ENCODE data around the gene ITSN2. TPM values are rescaled to one million over a fixed set of nuclear protein-coding genes. Genes with fewer than 3 reads are reported as not detected.

Gene ITSN2
- total RNA-seq, 6 experiments from 2014 or later, result 22.6 to 34.1 (median 28.9) TPM

DNA sequence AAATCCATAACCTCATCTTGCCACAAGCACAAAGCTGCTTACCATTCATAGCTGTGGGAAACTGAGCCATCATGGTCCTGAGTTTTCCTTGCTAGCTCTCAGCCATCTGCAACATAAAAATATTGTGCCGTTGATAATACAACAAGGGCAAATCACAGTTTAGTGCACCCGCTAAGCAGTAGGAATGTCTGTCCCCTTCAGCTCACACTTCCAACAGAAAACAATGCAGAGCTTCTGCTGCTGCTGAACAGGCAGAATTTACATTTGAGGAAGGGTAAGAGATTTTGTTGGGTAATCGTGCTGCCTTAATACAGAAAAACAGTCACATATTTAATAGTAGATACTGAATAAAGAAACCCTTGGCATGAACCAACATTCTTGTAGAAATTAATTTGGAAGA is 32.3 kb downstream of the ITSN2 start:
- WGBS (ENCODE audit: insufficient coverage, low coverage, low lambda C conversion rate, missing lambda C conversion rate), result 38% methylated on average over 3 of the region's 3 CpGs

DNA sequence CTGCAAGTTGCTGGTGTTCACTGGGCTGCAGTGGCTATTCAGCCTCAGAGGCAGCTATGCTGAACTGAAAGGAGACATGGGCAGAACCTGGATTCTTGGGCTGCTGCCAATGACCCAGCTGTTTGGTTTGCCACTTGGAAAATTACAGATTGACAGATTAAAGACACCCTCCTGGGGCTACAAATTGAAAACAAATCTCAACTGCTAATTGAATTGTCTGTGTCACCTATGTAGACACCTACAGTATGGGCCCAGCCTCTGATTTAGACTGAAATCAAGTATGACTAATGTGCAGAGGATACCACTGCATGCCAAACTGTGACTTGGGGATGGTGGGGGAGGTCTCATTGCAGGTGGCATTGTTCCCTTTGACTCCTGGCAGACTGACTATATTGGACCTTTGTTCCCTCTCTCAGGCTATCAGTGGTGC is 42.8 kb downstream of the ITSN2 start:
- H3K27ac ChIP-seq, result no peak overlapping the region
- no peak for TF ChIP-seq POLR2A (IDR thresholded peaks at IDR 0.05)
- TF ChIP-seq, protein P1, sequence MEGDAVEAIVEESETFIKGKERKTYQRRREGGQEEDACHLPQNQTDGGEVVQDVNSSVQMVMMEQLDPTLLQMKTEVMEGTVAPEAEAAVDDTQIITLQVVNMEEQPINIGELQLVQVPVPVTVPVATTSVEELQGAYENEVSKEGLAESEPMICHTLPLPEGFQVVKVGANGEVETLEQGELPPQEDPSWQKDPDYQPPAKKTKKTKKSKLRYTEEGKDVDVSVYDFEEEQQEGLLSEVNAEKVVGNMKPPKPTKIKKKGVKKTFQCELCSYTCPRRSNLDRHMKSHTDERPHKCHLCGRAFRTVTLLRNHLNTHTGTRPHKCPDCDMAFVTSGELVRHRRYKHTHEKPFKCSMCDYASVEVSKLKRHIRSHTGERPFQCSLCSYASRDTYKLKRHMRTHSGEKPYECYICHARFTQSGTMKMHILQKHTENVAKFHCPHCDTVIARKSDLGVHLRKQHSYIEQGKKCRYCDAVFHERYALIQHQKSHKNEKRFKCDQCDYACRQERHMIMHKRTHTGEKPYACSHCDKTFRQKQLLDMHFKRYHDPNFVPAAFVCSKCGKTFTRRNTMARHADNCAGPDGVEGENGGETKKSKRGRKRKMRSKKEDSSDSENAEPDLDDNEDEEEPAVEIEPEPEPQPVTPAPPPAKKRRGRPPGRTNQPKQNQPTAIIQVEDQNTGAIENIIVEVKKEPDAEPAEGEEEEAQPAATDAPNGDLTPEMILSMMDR (IDR thresholded peaks at IDR 0.05), result no peak
- H3K36me3 ChIP-seq, result no peaks in the 10 kb centered on the region
- ATAC-seq (peak; percentile 88 to 94 (median 90)), DNase-seq (peak; percentile 36 to 79 (median 73))
- no peaks in the 10 kb centered on the region for H3K27me3 ChIP-seq
- intact Hi-C loops (cut with DNase I), result no loop called here
- no peak overlapping the region for H3K4me3 ChIP-seq
- peaks cover 0 to 9% (median 4%) of the 10 kb centered on the region in 4 donors for H3K4me1 ChIP-seq
- no peaks in the 10 kb centered on the region for H3K9me3 ChIP-seq

More for the DNA sequence above, 32.3 kb downstream of the ITSN2 start:
- no peaks in the 10 kb centered on the region for H3K36me3 ChIP-seq
- TF ChIP-seq, protein P1 (IDR thresholded peaks at IDR 0.05), result no peak
- TF ChIP-seq POLR2A (IDR thresholded peaks at IDR 0.05), result no peak
- H3K4me3 ChIP-seq, result no peak overlapping the region
- no peaks in the 10 kb centered on the region for H3K9me3 ChIP-seq
- DNase-seq (no peak), ATAC-seq (peak in 2 of 4 donors; percentile 47 to 67)
- intact Hi-C loops (cut with DNase I), result no loop called here
- H3K27me3 ChIP-seq, result no peaks in the 10 kb centered on the region
- peaks cover 0 to 7% (median 0%) of the 10 kb centered on the region in 4 donors for H3K4me1 ChIP-seq
- no peak overlapping the region for H3K27ac ChIP-seq

DNA sequence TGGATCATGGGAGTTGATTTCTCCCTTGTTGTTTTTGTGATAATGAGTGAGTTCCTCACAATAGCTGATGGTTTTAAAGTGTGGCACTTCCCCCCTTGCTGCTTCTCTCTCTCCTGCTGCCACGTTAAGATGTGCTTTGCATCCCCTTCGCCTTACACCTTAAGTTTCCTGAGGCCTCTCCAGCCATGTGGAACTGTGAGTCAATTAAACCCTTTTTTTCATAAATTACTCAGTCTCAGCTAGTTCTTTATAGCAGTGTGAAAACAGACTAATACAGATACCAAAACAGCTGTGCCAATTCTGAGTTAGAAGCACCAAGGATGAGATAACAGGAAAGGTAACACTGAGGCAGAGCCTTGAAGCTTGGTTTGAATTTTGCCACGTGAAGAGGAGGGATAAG is 44.7 kb downstream of the ITSN2 start:
- no peak overlapping the region for H3K27ac ChIP-seq

DNA sequence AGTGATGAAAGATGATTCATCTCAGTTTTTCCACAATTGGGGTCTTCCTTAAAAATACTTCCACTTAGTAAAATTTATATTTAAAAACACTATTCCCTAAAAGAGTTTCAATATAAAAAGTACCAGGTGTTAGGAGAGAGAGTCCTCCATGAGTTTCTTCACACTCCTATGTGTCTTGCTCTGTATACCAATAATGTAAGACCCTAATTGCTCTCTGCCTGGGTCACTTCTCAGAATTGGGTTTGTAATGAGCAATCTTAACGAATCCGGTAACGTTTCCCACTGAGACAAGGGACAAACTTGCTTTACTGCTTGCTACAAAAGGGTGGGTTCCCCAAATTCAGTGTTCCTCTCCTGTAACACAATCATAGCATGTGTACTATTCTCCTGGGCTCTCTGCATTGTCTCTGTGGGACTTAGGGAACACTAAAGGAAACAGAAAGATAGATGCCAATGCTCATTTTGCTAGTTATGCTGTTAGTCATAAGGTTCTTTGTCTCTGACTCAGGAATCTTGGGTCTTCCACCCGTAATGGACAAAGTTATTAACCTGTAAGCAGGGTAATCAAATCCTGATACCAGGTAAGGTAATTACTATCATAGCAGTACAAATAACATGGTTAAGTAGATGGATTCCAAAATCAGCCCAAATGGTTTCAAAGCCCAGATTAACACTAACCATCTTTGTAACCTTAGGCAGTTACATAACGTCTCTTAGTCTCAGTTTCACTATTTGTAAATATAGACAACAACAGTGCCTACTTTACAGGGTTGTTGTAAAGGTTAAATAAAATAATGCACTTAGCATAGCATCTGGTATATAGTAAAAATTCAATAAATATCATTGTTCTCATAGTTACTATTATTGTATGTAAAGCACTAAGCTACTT is 46.3 kb downstream of the ITSN2 start:
- DNase-seq (no peak), ATAC-seq (no peak)
- intact Hi-C loops (cut with DNase I), result no loop called here
- no peak for TF ChIP-seq POLR2A (IDR thresholded peaks at IDR 0.05)
- TF ChIP-seq, protein P1 (IDR thresholded peaks at IDR 0.05), result no peak
- no peak overlapping the region for H3K4me3 ChIP-seq
- H3K9me3 ChIP-seq, result no peaks in the 10 kb centered on the region
- no peak overlapping the region for H3K27ac ChIP-seq
- peaks cover 0 to 31% (median 9%) of the 10 kb centered on the region in 4 donors for H3K36me3 ChIP-seq
- 77% methylated on average over 5 of the region's 5 CpGs for WGBS (ENCODE audit: insufficient coverage, low coverage, low lambda C conversion rate, missing lambda C conversion rate)
- H3K4me1 ChIP-seq, result peaks cover 0 to 9% (median 4%) of the 10 kb centered on the region in 4 donors
- no peaks in the 10 kb centered on the region for H3K27me3 ChIP-seq

More for the DNA sequence above, 44.7 kb downstream of the ITSN2 start:
- Histone ChIP-seq H3K9me3 (no peaks in the 10 kb centered on the region), H3K36me3 (peaks cover 0 to 14% (median 4%) of the 10 kb centered on the region in 4 donors), H3K27me3 (no peaks in the 10 kb centered on the region), H3K4me3 (no peak overlapping the region), H3K4me1 (peaks cover 0 to 9% (median 4%) of the 10 kb centered on the region in 4 donors)
- DNase-seq, result no peak
- intact Hi-C loops (cut with DNase I), result no loop called here
- 86% methylated on average over 3 of the region's 3 CpGs for WGBS (ENCODE audit: insufficient coverage, low coverage, low lambda C conversion rate, missing lambda C conversion rate)
- no peak for ATAC-seq
- TF ChIP-seq POLR2A (IDR thresholded peaks at IDR 0.05), result no peak
- TF ChIP-seq, protein P1 (IDR thresholded peaks at IDR 0.05), result no peak

Measured in right lobe of liver (tissue), 6 donors.